Osteocyte (in vitro differentiated cells): ENCODE measurements around the gene GAL3ST2. TPM values are rescaled to one million over a fixed set of nuclear protein-coding genes. Genes with fewer than 3 reads are reported as not detected.
"Not testable (repeated sequence)": the region's sequence is repeated elsewhere in the genome, so short reads cannot be mapped to it uniquely, and the experiment has no call there.

Experiments
- DNase-seq: peaks from one replicate; pipeline ENCODE4 v3.0.0; 2021; ENCODE audit warnings: mixed read lengths; ENCODE audit not compliant: unreplicated experiment; ENCODE audit errors: extremely low spot score
- H3K27ac Mint-ChIP-seq: one replicate; pipeline ENCODE4 v1.8.0; 2021; ENCODE audit warnings: mild to moderate bottlenecking, mixed read lengths; ENCODE audit not compliant: unreplicated experiment
- H3K27me3 Mint-ChIP-seq: one replicate; pipeline ENCODE4 v1.8.0; 2021; ENCODE audit warnings: mixed read lengths; ENCODE audit not compliant: unreplicated experiment
- H3K36me3 Mint-ChIP-seq: one replicate; pipeline ENCODE4 v1.8.0; 2021; ENCODE audit warnings: mixed read lengths; ENCODE audit not compliant: unreplicated experiment
- H3K4me1 Mint-ChIP-seq: one replicate; pipeline ENCODE4 v1.8.0; 2021; ENCODE audit warnings: mixed read lengths; ENCODE audit not compliant: unreplicated experiment
- H3K4me3 Mint-ChIP-seq: one replicate; pipeline ENCODE4 v1.8.0; 2021; ENCODE audit warnings: mild to moderate bottlenecking, moderate library complexity, mixed read lengths; ENCODE audit not compliant: unreplicated experiment
- H3K9me3 Mint-ChIP-seq: one replicate; pipeline ENCODE4 v1.8.0; 2021; ENCODE audit warnings: mixed read lengths; ENCODE audit not compliant: unreplicated experiment
- total RNA-seq: library from RNA; stranded (reverse); gene quantifications from 2 replicates; pipeline ENCODE4 v1.2.1, GENCODE V29; 2021
- TF ChIP-seq, protein P1 (sequence below): fragments of 200-600 bp; sonication (generic); IDR thresholded peaks from 2 replicates; pipeline ENCODE4 v1.5.0; 2021; ENCODE audit warnings: antibody characterized with exemption, mild to moderate bottlenecking, moderate library complexity

Gene GAL3ST2
- total RNA-seq, 1 donor from 2014 or later: 0.48 TPM

DNA sequence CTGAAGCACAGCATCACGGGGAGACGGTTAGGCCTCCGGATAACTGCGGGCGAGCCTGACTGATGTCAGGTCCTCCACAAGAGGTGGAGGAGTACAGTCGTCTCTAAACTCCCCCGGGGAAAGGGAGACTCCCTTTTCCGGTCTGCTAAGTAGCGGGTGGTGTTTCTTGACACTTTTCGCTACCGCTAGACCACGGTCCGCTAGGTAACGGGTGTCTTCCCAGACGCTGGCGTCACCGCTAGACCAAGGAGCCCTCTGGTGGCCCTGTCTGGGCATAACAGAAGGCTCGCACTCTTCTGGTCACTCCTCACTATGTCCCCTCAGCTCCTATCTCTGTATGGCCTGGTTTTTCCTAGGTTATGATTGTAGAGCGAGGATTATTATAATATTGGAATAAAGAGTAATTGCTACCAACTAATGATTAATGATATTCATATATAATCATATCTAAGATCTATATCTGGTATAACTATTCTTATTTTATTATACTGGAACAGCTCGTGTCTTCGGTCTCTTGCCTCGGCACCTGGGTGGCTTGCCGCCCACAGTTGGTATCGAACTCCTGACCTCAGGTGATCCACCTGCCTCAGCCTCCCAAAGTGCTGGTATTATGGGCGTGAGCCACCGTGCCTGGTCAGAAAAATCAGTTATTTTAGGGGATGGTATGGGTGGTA, 44.0 kb upstream of the GAL3ST2 start:
- TF ChIP-seq, protein P1, sequence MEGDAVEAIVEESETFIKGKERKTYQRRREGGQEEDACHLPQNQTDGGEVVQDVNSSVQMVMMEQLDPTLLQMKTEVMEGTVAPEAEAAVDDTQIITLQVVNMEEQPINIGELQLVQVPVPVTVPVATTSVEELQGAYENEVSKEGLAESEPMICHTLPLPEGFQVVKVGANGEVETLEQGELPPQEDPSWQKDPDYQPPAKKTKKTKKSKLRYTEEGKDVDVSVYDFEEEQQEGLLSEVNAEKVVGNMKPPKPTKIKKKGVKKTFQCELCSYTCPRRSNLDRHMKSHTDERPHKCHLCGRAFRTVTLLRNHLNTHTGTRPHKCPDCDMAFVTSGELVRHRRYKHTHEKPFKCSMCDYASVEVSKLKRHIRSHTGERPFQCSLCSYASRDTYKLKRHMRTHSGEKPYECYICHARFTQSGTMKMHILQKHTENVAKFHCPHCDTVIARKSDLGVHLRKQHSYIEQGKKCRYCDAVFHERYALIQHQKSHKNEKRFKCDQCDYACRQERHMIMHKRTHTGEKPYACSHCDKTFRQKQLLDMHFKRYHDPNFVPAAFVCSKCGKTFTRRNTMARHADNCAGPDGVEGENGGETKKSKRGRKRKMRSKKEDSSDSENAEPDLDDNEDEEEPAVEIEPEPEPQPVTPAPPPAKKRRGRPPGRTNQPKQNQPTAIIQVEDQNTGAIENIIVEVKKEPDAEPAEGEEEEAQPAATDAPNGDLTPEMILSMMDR: peak; percentile 76
- not testable (repeated sequence) for H3K27me3 Mint-ChIP-seq, H3K9me3 Mint-ChIP-seq, DNase-seq, H3K4me3 Mint-ChIP-seq, H3K36me3 Mint-ChIP-seq
- H3K4me1 Mint-ChIP-seq: peaks cover 16% of the 10 kb centered on the region
- H3K27ac Mint-ChIP-seq: peak overlapping the region; percentile 23

DNA sequence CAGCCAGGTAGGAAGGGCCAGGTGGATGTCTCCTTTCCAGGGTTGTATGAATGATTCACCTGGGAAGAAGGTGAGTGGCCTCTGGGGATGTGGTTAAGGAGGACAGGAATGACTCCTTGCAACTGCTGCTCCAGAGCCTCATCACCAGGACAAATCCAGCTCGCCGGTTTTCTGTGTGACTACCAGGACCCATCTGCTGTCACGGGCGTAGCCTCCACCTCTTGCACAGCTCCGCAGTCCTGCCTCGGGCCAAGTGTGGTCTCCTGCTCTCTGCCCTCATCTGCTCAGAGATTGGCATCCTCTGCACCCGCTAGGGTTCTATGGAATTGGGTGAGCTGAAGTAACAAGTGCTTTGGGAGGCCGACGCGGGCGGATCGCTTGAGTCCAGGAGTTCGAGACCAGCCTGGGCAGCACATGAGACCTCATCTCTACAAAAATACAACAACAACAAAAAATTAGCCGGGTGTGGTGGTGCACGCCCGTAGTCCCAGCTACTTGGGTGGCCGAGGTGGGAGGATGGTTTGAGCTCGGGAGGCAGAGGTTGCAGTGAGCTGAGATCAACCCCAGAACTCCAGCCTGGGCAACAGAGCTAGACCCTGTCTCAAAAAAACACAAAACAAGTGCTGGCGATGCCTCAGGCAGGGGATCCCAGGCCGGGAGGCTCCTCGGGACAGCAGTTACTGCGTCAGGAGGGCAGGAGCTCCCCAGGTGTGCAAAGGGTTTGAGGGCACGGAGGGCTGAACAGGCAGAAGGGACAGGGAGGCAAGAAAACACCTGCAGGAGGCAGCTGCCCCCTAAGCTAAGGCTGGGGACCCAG, 43.0 kb upstream of the GAL3ST2 start:
- Mint-ChIP-seq H3K9me3 (no peaks in the 10 kb centered on the region), H3K4me1 (peaks cover 17% of the 10 kb centered on the region), H3K27ac (no peak overlapping the region), H3K36me3 (peaks cover 5% of the 10 kb centered on the region), H3K4me3 (peak overlapping the region; percentile 65), H3K27me3 (no peaks in the 10 kb centered on the region)
- DNase-seq: no peak
- TF ChIP-seq, protein P1: no peak

DNA sequence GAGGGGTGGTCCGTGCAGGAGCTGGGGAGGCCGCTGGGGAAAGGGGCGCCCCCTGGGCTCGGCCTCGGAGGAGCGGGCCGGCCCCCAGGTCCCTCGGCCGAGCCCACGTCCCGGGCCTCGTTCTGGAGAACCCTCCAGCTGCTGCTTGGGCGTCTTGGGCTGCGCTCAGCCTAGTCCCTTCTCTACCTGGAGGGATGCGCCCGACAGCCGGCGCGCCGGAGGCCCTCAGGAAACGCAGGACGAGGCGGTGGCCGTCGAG, 42.5 kb upstream of the GAL3ST2 start:
- Mint-ChIP-seq H3K4me3 (peak overlapping the region; percentile 65), H3K9me3 (no peaks in the 10 kb centered on the region)

DNA sequence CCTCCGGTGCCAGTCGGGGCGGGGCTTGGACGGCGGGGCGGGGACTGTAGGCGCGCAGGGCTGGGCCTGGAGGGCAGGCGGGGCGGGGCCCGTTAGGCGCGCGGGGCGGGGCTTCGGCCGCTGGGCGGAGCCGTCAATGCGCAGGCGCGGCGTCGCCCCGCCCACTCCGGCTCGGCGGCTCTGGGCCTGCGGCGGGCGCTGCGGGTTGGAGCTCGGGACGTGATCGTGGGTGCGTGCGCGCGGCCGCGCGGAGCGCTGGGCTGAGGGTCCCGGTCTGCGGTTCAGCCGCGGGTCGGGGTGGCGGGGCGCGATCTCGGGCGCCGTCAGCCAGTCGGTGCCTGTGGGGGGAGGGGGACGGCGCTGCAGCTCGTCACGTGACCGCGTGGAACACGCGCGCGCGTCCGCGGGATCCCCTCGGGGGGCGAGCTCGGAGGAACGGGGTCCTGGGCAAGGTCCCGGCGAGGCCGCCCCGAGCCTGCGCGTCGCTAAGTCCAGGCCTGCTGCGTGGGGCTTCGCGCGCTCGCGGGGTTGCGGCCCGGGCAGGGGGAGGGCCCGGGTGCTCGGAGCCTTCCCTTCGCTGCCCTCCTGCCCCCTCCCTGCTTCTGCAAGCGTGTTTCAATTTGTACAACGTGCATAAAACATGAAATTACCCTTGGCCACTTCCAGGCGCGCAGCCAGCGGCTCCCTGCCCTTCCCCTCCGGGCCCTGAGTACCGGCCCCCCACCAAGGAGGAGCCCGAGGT, 42.0 kb upstream of the GAL3ST2 start, which contains the start of gene D2HGDH:
Gene D2HGDH (plus strand): TSS at position 164 of the 742 bp plus-strand sequence. CDS start 595 bp downstream, outside the sequence.
- H3K4me3 Mint-ChIP-seq: peak within 1 kb of the TSS; percentile 75
- DNase-seq: peak; percentile 97
- no peaks in the 10 kb centered on the region for H3K9me3 Mint-ChIP-seq
- no peaks in the 10 kb centered on the region for H3K27me3 Mint-ChIP-seq
- peaks cover 7% of the 10 kb centered on the region for H3K36me3 Mint-ChIP-seq
- peak within 1 kb of the TSS; percentile 18 for H3K27ac Mint-ChIP-seq
- TF ChIP-seq, protein P1: no peak
- peaks cover 17% of the 10 kb centered on the region for H3K4me1 Mint-ChIP-seq

More for the DNA sequence above, 42.5 kb upstream of the GAL3ST2 start:
- Mint-ChIP-seq H3K27ac (no peak overlapping the region), H3K36me3 (peaks cover 7% of the 10 kb centered on the region), H3K27me3 (no peaks in the 10 kb centered on the region), H3K4me1 (peaks cover 17% of the 10 kb centered on the region)
- no peak for DNase-seq
- TF ChIP-seq, protein P1: peak; percentile 16
